Thoracic aorta (tissue), 2 donors: ENCODE measurements around the gene GRIN3A. TPM values are rescaled to one million over a fixed set of nuclear protein-coding genes. Genes with fewer than 3 reads are reported as not detected.

Source experiments
- ATAC-seq: fragments of 150-250 bp; one replicate; pipeline ENCODE4 v1.8.0; 2017; ENCODE audit warnings: low read depth; ENCODE audit not compliant: insufficient number of reproducible peaks, low FRiP score
- DNase-seq: peaks from one replicate; pipeline ENCODE4 v3.0.0-alpha.2; 2020; ENCODE audit warnings: low spot score
- H3K27ac ChIP-seq, 2 donors: fragments of 200-600 bp; sonication (generic); 1 replicate in 1 of 2; 2 replicates in 1 of 2; pipeline ENCODE4 v1.5.1; 2016; ENCODE audit warnings: mild to moderate bottlenecking in 2 of 2, moderate library complexity in 2 of 2
- H3K27me3 ChIP-seq: fragments of 200-600 bp; sonication (generic); replicated peaks from 2 replicates; pipeline ENCODE4 v1.6.0; 2016; ENCODE audit warnings: mild to moderate bottlenecking; ENCODE audit not compliant: insufficient read depth
- H3K36me3 ChIP-seq: fragments of 200-600 bp; sonication (generic); one replicate; pipeline ENCODE4 v1.5.1; 2016
- H3K4me1 ChIP-seq, 2 donors: fragments of 200-600 bp; sonication (generic); 1 replicate in 1 of 2; 2 replicates in 1 of 2; pipeline versions ENCODE4 v1.5.1 to v1.6.0; 2016; ENCODE audit warnings: low read depth in 2 of 2, mild to moderate bottlenecking in 1 of 2; ENCODE audit not compliant: control insufficient read depth in 1 of 2
- H3K4me3 ChIP-seq: fragments of 200-600 bp; sonication (generic); 2 replicates; pipeline ENCODE4 v1.5.1; 2016; ENCODE audit warnings: mild to moderate bottlenecking
- H3K9me3 ChIP-seq: fragments of 200-600 bp; sonication (generic); 2 replicates; pipeline ENCODE4 v1.5.1; 2016
- CTCF ChIP-seq: fragments of 200-600 bp; sonication (generic); IDR thresholded peaks from one replicate; pipeline ENCODE4 v1.5.1; 2019; ENCODE audit warnings: antibody characterized with exemption
- total RNA-seq, 2 donors: library from RNA; depleted of rRNA; stranded (reverse); fragments of >200 nt; gene quantifications; one replicate each; pipeline versions ENCODE4 v1.1.0 to v1.2.3, GENCODE V29; 2016

GRIN3A gene
- total RNA-seq, 2 donors from 2014 or later: 0.21 TPM; not detected in 1

- Histone ChIP-seq H3K4me3 (no peak overlapping the region), H3K27me3 (no peaks in the 10 kb centered on the region), H3K36me3 (no peaks in the 10 kb centered on the region), H3K9me3 (no peaks in the 10 kb centered on the region), H3K27ac (no peak overlapping the region), H3K4me1 (no peaks in the 10 kb centered on the region)
- DNase-seq (no peak), ATAC-seq (no peak)
- no peak for TF ChIP-seq CTCF
Measured at GRCh38 chr9:101636247-101636646, 102.2 kb downstream of the GRIN3A start.

GRCh38 chr9:101635473-101635872 is 103.0 kb downstream of the GRIN3A start:
- TF ChIP-seq CTCF: no peak
- no peak overlapping the region for H3K27ac ChIP-seq
- H3K36me3 ChIP-seq: no peaks in the 10 kb centered on the region
- H3K27me3 ChIP-seq: no peaks in the 10 kb centered on the region
- H3K4me1 ChIP-seq: no peaks in the 10 kb centered on the region
- no peak overlapping the region for H3K4me3 ChIP-seq
- no peak for DNase-seq
- no peaks in the 10 kb centered on the region for H3K9me3 ChIP-seq
- no peak for ATAC-seq

GRCh38 chr9:101634741-101635409 is 103.6 kb downstream of the GRIN3A start:
- DNase-seq: no peak
- no peak for TF ChIP-seq CTCF

DNA sequence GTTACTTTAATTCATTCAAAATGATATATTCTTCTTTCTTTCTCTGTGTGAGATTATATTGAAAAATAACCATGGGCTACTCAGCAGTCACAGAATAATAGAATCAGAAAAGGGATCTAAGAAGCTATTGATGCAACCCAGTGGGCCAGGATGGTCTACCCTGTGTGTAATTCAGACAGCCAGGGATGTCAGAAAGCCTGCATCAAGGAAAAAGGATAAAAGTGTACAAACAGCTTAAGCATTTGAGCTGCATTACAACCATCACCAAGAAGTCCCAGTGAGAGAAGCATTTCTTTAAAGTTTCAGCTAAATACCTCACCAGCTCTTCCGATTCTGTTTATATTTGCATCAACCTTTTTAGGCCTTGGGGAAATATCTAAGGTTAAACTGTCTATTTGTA is 105.8 kb downstream of the GRIN3A start:
- H3K9me3 ChIP-seq: no peaks in the 10 kb centered on the region
- no peak for ATAC-seq
- no peak for TF ChIP-seq CTCF
- H3K27me3 ChIP-seq: no peaks in the 10 kb centered on the region
- H3K4me1 ChIP-seq: no peaks in the 10 kb centered on the region
- no peaks in the 10 kb centered on the region for H3K36me3 ChIP-seq
- no peak overlapping the region for H3K27ac ChIP-seq
- DNase-seq: no peak
- H3K4me3 ChIP-seq: no peak overlapping the region

More at GRCh38 chr9:101634741-101635409, 103.6 kb downstream of the GRIN3A start:
- ATAC-seq: no peak
- Histone ChIP-seq H3K27me3 (no peaks in the 10 kb centered on the region), H3K4me1 (no peaks in the 10 kb centered on the region), H3K4me3 (no peak overlapping the region), H3K36me3 (no peaks in the 10 kb centered on the region), H3K27ac (no peak overlapping the region), H3K9me3 (no peaks in the 10 kb centered on the region)

GRCh38 chr9:101631892-101632291 is 106.6 kb downstream of the GRIN3A start:
- Histone ChIP-seq H3K4me3 (no peak overlapping the region), H3K27me3 (no peaks in the 10 kb centered on the region), H3K9me3 (no peaks in the 10 kb centered on the region), H3K4me1 (no peaks in the 10 kb centered on the region), H3K27ac (no peak overlapping the region), H3K36me3 (no peaks in the 10 kb centered on the region)
- no peak for TF ChIP-seq CTCF
- no peak for ATAC-seq
- no peak for DNase-seq
